Measurements from ENCODE around the gene SAAL1. TPM values are rescaled to one million over a fixed set of nuclear protein-coding genes. Genes with fewer than 3 reads are reported as not detected.

SAAL1 gene
- total and polyA plus RNA-seq, 9 of the 15 experiments (the other 6 are each of a cell fraction or from before 2014, with no cell fraction given): 38.9 to 77.5 (median 56.4) TPM

- intact Hi-C loops (cut with micrococcal nuclease) (no loop called here), in situ Hi-C loops (cut with MboI) (no loop called here)
- no TSS peak for BruUV-seq (replicated peaks)
- WGBS (ENCODE audit: insufficient coverage, low coverage, missing lambda C conversion rate): 24% methylated on average over 10 of the region's 10 CpGs
- ChIA-PET CTCF (ENCODE audit: low intra/inter-chr PET ratio) (no interaction called here), POLR2A (no interaction called here)
- DNase-seq (ENCODE audit: extremely low read depth in 1 of 4, low spot score in 3 of 4) (no peak), FAIRE-seq (no peak), ATAC-seq (peak; percentile 48; the same call in 2 of the 3 replicates)
- Histone ChIP-seq H3K9me3 (replicated peaks; ENCODE audit: control insufficient read depth, insufficient read depth, low read depth, low read length) (no peaks in the 10 kb centered on the region), H3K4me1 (replicated peaks in 1 of 2; ENCODE audit: control insufficient read depth in 2 of 2, insufficient read depth in 2 of 2, low read length in 2 of 2) (no peaks in the 10 kb centered on the region), H4K20me1 (replicated peaks; ENCODE audit: control insufficient read depth, insufficient read depth, low read length) (peaks cover 5% of the 10 kb centered on the region; the same call in 1 of the 2 replicates), H3K4me2 (ENCODE audit: insufficient read depth, low read length) (no peak overlapping the region; the same call in 1 of the 2 replicates), H3K4me3 (no peak overlapping the region), H3K27me3 (ENCODE audit: control insufficient read depth in 2 of 2, insufficient read depth in 2 of 2, low read length in 2 of 2) (no peaks in the 10 kb centered on the region; a peak in 1 of 5 replicates), H3K9me1 (ENCODE audit: control insufficient read depth, insufficient read depth, low read length) (no peaks in the 10 kb centered on the region), H3K27ac (ENCODE audit: extremely low read depth, low read depth, low read length) (no peak overlapping the region), H2AFZ (ENCODE audit: low read depth, low read length) (peak overlapping the region; percentile 10; the same call in 1 of the 2 replicates), H3K36me3 (ENCODE audit: control insufficient read depth, insufficient read depth, low read length) (no peaks in the 10 kb centered on the region), H3K9ac (ENCODE audit: insufficient read depth in 1 of 2, low read depth in 2 of 2, low read length in 2 of 2) (no peak overlapping the region; a peak in 1 of 4 replicates), H3K79me2 (ENCODE audit: control insufficient read depth, insufficient read depth, low read length) (no peaks in the 10 kb centered on the region)
- TF ChIP-seq ZNF324 (CRISPR knock-in tag; IDR thresholded peaks at IDR 0.05) (no peak), ZNF124 (CRISPR knock-in tag; IDR thresholded peaks at IDR 0.05) (no peak), RBM17 (IDR thresholded peaks at IDR 0.05; ENCODE audit: borderline replicate concordance, low read depth, low read length) (no peak), ZNF316 (IDR thresholded peaks at IDR 0.05) (no peak), U2AF2 (optimal IDR thresholded peaks at IDR 0.05; ENCODE audit: low read depth, low read length) (no peak)
These were observed 51.3 kb downstream of the SAAL1 start for GRCh38 chr11:18054511-18055103.

GRCh38 chr11:18050848-18051247 is 55.0 kb downstream of the SAAL1 start:
- BruUV-seq (replicated peaks): no TSS peak
- Histone ChIP-seq H3K9me1 (ENCODE audit: control insufficient read depth, insufficient read depth, low read length) (no peaks in the 10 kb centered on the region), H3K4me3 (no peak overlapping the region), H3K27me3 (ENCODE audit: control insufficient read depth in 2 of 2, insufficient read depth in 2 of 2, low read length in 2 of 2) (peaks cover 9 to 16% of the 10 kb centered on the region in 2 experiments), H2AFZ (ENCODE audit: low read depth, low read length) (no peak overlapping the region), H3K27ac (ENCODE audit: extremely low read depth, low read depth, low read length) (no peak overlapping the region), H3K9ac (ENCODE audit: insufficient read depth in 1 of 2, low read depth in 2 of 2, low read length in 2 of 2) (no peak overlapping the region), H3K4me2 (ENCODE audit: insufficient read depth, low read length) (no peak overlapping the region), H3K36me3 (ENCODE audit: control insufficient read depth, insufficient read depth, low read length) (no peaks in the 10 kb centered on the region), H3K79me2 (ENCODE audit: control insufficient read depth, insufficient read depth, low read length) (no peaks in the 10 kb centered on the region), H3K9me3 (replicated peaks; ENCODE audit: control insufficient read depth, insufficient read depth, low read depth, low read length) (no peaks in the 10 kb centered on the region), H4K20me1 (replicated peaks; ENCODE audit: control insufficient read depth, insufficient read depth, low read length) (peaks cover 5% of the 10 kb centered on the region; the same call in 1 of the 2 replicates), H3K4me1 (replicated peaks in 1 of 2; ENCODE audit: control insufficient read depth in 2 of 2, insufficient read depth in 2 of 2, low read length in 2 of 2) (peaks cover 0 to 5% of the 10 kb centered on the region in 2 experiments; a peak in 1 of 5 replicates)
- CTCF ChIA-PET (ENCODE audit: low intra/inter-chr PET ratio): no interaction called here
- WGBS (ENCODE audit: insufficient coverage, low coverage, missing lambda C conversion rate): 6% methylated on average over 2 of the region's 2 CpGs
- POLR2A ChIA-PET: no interaction called here
- in situ Hi-C loops (cut with MboI): no loop called here
- intact Hi-C loops (cut with micrococcal nuclease): no loop called here
- ATAC-seq: no peak
- no peak for FAIRE-seq
- DNase-seq (ENCODE audit: extremely low read depth in 1 of 4, low spot score in 3 of 4): no peak
- no peak for TF ChIP-seq ADNP (tag; IDR thresholded peaks at IDR 0.05)
- TF ChIP-seq CREM (IDR thresholded peaks at IDR 0.05; ENCODE audit: low read depth): no peak
- no peak for TF ChIP-seq SRF (CRISPR knock-in tag; IDR thresholded peaks at IDR 0.05)
- TF ChIP-seq HDGF (IDR thresholded peaks at IDR 0.05): no peak
- no peak for TF ChIP-seq GTF2E2 (tag; IDR thresholded peaks at IDR 0.05)
- no peak for TF ChIP-seq SAP30 (IDR thresholded peaks at IDR 0.05; ENCODE audit: borderline replicate concordance, insufficient read depth, low read depth, low read length, poor library complexity, severe bottlenecking)
- no peak for TF ChIP-seq ZBTB43 (CRISPR knock-in tag; IDR thresholded peaks at IDR 0.05)
- TF ChIP-seq GTF2A2 (tag; IDR thresholded peaks at IDR 0.05): no peak
- no peak for TF ChIP-seq RAD21 (CRISPR knock-in tag; conservative IDR thresholded peaks at IDR 0.05 in 1 of 2, IDR thresholded peaks at IDR 0.05 in 1 of 2)
- TF ChIP-seq RBBP5 (IDR thresholded peaks at IDR 0.05; ENCODE audit: borderline replicate concordance, insufficient read depth, low read length, poor library complexity, severe bottlenecking): no peak
- TF ChIP-seq ZNF79 (CRISPR knock-in tag; IDR thresholded peaks at IDR 0.05; ENCODE audit: low read depth): no peak
